GM18520 (cell line): ENCODE results near the gene ANKRD10.

Experiments
- ATAC-seq: cut with Tn5 transposase; IDR thresholded peaks from one replicate; pipeline ENCODE4 v1.9.1; 2021; ENCODE audit not compliant: unreplicated experiment

Gene ANKRD10

DNA sequence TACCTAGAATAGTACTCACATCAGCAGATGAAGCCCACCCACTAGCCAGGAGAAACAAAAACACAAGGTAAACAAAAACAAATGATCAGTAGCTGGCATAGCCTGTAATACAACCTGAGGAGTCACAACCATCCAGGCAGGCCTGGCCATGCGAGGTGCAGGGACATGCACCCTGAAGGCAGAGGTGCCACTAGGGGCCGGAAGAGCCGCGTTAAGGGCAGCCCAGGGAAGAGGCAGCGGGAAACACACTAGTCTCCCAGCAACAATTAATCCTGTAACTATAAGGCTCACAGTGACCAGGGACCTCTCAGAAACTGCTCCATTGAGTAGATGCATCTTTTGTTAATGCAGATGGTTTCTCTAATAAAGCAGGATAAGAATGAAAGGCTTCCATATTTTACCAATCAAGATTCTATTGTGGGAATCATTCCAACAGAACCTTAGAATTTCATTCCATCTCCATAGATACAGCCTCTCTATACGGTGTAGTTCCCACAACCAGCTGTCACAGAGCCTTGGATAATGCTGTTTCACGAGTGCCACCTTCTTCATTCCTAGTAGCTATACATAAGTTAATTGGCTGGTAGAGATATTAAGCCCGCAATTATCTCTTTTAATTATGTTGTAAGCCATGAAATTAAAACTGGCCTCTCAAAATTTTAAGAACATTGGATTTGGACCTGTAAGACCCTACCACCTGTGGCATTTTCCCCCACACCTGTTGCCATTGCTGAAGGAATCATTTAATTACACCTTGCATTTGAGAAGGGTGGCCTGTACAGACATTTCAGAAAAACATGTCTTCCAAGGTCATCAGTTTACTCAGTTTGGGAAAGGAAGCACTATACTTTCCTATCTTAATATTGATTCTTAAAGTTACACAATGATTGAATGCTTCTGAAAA lies 28.7 kb downstream of the ANKRD10 start:
- no peak for ATAC-seq

DNA sequence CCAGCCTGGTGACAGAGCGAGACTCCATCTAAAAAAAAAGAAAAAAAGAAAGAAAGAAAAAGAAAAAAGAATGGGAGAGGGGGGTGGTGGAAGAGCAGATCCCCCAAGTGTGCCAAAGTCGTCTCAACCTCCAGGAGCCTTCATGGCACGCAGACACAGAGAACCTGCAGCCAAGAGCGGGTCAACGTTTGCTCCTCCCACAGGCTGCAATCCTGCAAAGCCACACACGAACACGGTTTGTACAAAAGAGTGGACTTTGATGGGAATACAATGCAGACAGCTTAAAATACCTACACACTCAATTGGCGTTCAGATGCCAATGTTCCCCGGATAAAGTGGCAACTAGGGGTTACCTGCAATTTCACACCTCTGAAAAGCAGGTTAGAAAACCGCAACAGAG lies 29.4 kb downstream of the ANKRD10 start:
- ATAC-seq = no peak

DNA sequence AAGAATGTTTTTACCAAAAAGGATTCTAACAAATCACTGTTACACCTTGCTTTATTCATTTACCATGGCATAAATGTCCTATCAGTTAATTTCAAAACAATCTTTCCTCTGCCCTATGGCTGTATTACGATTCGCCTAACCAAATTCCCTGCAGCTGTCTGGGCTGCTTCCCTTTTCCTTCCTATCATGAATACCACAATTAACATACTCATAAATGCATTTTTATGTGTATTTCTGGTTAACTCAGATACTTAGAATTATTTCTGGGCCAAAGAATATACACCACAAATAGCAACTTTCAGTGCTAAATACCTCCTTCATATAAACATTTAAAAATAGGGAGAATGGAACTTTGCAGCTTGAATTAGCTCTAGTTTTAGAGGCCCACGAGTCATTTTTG lies 30.4 kb downstream of the ANKRD10 start:
- ATAC-seq = no peak

DNA sequence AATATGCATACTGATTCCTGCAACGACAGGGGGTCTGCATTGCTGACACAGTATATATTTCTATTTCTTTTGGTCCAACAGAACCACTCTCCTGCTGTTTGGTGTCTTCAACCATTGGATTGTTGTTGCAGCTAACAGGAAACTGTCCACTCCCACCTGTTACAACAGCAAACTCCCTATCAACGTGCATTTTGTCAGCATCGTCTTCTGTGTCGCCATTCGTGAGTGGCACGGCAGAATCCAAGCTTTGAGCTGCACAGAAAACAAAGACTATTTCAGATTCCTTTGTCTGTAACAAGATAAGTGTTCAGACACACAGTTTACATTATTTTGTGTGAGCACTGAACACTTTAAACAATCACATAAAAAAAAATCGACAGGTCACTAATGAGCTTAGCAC lies 31.3 kb downstream of the ANKRD10 start:
- ATAC-seq = no peak

DNA sequence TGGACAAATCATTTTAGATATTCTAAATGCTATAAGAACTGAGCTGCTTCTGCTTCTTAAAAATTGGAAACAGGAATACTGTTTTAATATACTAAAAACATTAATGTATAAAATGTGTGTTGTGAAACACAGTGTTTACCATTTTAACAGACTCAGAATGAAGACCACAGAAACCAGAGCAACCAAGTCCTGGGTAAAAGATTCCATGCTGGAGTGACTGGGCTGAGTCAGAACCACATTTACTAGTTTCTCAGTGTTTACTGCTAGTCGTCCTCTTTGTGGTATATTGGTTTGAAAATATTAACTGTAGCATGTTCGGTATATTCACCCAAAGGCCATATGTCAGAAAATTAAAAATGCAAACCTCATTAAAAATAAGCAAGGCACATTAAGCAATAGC lies 31.9 kb downstream of the ANKRD10 start:
- ATAC-seq = no peak

DNA sequence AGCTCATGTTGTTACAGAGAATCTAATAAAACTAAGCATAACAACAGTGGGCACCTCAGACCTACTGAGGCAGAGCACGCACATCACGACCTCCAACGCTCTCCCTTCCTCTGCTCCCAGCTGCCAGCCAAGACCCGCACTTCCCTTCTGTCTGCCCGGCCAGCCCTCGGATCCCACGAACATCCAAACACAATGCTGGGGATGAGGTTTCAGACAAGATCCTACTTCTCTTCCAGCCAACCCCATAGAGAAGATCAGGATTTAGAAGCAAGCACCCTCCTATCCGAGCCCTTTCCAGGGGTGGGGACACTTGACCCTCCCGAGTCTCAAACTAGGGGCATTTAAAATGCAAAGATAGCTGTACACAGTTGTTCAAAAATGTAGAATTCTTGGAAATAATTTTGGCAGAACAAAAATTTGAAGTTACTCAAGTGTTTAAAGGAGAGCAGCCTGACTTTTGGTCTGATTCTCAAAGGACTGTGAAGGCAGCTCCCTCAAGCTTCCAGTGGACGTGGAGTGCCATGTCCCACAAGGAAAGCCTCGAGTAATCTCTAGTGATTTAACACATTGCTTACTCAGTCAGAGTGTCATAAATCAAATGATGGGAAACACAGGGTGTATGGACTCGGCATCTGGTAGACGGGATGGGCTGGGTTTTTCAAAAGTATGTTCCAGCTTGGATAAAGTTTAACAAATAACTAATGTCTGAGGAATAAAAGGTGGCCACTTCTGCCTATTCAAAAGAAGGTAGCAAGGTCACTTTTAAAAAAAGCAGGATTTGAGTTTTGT lies 32.8 kb downstream of the ANKRD10 start:
- ATAC-seq = no peak

DNA sequence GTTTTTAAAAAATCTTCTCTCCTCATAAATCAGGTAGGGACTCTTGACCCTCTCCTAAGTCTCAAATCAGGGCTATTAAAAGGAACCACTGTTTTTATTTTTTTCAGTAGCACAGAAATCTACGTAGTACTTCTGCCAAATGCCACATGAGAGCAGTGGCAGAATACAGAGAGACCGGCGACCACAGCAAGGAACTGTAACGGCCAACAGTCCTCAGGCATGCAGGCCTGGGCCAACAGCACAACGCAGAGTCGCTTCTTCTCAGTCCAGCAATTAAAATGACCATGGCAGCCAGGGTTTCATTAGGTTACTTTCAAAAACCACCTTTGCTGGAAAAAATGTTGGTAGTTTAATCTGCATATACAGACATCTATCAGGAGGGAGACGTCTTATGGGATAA lies 34.2 kb downstream of the ANKRD10 start:
- no peak for ATAC-seq

DNA sequence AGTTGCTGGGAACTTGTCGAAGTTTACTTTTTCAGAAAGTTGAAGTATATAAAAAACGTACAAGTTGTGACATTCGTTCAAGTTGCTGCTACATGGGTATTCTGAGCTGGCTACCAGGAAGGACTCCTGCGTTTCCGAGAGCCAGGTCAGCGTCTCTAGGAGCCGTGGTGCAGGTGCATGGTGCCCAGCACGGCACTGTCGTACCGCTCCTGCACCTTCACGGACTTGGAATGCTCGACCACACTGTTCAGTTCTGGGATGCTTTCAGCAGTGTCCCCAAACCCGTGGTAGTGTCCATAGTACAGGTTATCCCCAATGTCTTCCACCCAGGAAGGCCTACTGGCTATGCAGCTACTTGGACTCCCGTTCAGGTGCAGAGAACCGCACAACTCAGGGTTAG lies 35.4 kb downstream of the ANKRD10 start:
- no peak for ATAC-seq

DNA sequence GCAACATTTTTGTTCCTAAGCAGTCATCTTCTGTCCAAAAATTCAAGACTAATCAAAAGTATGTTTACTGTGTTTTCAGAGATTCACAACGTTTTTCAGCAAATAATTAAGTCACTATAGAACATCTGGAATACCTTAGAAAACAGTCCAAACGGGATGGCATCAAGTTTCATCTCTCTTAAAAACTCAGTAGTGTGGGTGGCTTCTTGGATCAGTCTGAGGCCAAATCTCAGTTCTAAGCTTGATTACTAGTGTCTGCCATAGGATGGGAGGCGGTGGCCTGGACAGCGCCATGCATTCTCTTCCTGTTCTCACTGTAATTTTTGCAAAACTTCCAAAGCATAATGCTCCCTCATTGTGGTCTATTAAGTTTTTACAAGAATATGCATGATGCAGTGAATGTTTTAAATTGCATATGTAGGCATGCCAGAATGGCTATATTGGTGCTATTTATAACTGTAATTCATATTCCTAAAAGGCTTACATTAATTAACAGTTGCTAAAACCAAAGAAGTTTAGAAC lies 37.1 kb downstream of the ANKRD10 start:
- no peak for ATAC-seq

DNA sequence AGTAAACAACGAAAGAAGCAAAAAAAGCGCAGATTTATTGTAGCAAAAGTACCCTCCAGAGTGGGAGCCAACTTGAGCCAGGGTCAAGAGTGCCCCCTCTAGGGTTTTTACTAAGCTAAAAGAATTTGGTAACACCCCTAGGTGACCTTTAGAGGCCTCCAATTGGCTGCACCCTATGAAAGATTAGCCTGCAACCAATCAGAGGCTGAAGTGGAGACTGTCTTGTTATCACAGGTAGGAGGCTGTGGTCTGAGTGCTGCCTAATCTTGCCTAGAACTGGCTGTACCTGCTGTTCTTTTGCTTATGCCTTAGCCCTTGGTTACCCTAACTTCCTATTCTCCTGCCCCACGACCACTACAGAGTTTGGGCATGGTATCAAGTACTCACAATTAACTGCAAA lies 38.3 kb downstream of the ANKRD10 start:
- ATAC-seq = no peak

DNA sequence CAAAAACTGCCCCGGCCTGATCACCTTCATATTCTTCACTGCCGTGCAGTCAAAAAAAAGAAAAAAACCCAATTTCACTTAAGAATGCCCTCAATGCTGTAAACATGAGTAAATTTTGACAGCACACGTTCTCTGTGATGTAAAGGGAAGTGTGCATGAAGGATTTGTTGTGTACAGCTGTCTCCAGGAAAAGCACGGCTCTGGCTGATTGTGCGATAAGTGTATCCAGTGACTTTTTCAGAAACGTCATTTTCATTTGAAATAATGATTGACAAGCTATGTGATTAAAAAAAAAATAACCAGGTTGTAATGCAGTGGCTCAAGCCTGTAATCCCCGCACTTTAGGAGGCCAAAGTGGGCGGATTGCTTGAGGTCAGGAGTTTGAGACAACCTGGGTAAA lies 39.6 kb downstream of the ANKRD10 start:
- no peak for ATAC-seq

DNA sequence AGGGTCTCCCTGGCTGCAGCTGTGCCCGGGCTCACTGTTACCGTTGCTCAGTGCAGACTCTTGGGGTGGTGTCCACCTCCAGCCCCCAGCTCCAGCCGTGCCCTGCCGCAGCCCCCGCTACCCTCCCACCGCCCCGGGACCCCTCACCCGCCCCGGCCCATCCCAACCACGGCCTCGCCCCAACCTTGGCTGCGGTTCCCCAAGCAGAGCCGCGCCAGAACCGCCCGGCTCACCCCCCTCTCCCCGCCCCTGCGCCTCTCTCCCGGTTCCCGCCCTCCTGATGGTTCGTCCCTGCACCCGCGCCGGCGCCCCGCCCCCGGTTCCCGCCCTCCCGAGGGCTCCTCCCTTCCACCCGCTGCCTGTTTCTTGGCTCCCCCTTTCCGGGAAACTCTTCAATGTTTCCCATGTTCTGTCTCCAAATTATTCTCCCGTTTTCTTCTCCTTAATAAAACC lies 40.3 kb downstream of the ANKRD10 start:
- no peak for ATAC-seq

DNA sequence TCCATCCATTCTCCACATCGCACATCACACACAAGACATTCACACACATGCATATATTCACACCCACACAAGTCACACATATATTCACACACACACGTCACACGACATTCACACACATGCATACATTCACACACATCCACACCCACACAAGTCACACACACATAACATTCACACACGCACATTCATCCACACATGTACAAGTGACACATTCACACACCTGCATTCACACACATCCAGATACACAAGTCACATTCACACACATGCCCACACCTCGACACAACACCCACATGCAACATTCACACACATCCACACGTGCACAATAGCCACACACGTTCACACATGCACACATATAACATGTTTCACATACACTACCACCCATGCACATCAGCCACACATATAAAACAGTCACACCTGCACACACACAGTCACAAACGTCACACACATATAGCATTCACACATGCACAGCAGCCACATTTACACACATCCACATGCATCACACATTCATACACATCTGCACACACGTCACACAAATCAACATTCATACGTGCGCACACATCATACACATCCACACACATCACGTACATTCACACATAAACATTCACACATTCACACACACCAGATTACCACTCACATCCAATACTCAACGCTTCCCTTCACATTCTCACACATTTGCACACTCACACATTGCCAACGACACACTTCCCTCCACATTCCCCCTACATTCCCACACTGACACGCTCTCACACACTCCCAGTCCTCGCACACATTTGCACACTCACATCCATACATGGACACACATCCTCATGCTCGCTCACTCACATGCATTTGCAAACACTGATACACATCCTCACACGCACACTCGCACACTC lies 41.0 kb downstream of the ANKRD10 start:
- ATAC-seq = no peak

DNA sequence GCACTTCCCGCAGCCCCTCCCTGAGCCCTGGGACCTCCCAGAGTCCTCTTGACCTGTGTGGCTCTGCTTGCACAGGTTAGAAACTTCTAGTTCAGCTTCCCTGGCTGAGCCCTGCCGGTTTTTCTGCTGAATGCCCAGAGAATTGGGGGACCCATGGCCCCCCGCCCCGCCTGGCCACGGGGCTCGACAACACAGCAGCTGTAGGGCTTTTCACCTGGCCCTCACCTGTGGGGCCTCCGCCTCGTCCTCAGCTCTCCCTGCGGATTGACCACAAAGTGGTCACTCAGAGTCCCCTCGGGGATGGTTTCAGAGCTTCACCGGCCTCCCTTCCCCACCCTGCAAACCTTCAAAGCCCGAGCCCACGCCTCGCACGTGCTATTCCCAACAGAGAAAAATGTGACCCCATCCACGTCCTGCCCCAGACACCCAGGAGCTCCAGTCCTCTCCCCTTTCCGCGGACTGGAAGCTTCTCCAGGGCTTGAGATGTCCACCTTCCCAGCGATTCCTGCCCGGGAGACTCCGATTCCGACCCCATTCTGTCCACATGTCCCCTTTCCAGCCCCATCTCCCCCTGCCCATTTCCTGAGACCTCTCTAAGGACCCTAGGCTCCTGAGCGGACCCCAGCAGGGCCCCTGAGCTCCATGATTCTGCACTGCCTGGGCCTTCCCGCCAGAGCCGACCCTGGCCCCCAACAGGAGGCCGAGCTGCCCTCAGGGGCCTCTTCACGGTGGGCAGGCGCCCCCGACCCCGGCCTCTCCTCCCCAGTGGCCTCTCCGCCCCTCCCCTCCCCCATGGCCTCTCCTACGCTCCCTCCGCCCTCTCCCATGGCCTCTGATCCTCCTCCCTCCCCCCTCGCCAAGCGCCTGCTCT lies 41.9 kb downstream of the ANKRD10 start:
- no peak for ATAC-seq

DNA sequence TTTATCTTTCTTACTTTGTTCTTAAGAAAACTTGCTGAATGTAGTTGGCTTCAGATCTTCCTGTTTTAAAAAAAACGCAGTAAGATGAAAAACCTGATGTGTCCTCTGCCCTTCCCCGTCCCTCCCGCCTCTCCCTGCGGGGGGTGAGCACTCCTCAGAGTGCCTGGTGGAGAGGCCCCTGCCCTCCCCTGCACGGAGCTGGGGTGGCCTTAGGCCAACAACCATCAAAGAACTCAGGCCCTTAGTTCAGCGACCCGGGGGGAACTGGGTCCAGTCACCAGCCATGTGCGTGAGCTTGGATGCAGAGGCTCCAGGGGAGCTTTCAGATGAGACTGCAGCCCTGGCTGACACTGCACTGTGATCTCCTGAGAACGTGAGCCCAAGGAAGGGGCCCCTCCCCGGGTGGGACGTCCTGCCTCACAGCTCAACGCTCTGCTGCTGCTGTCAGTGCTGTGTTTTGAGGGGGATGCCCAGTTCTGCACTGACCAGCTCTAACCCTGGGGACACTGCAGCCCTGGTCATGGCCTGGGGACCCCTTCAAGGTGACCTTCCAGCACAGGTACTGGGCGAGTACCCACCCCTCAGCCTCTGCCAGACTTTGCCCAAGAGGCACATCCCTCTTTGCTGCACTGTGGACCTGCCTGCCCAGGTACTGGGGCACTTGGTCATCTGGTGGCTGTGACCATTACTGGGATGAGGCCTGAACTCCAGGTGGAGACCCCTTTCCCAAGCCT lies 42.7 kb downstream of the ANKRD10 start:
- ATAC-seq = no peak

DNA sequence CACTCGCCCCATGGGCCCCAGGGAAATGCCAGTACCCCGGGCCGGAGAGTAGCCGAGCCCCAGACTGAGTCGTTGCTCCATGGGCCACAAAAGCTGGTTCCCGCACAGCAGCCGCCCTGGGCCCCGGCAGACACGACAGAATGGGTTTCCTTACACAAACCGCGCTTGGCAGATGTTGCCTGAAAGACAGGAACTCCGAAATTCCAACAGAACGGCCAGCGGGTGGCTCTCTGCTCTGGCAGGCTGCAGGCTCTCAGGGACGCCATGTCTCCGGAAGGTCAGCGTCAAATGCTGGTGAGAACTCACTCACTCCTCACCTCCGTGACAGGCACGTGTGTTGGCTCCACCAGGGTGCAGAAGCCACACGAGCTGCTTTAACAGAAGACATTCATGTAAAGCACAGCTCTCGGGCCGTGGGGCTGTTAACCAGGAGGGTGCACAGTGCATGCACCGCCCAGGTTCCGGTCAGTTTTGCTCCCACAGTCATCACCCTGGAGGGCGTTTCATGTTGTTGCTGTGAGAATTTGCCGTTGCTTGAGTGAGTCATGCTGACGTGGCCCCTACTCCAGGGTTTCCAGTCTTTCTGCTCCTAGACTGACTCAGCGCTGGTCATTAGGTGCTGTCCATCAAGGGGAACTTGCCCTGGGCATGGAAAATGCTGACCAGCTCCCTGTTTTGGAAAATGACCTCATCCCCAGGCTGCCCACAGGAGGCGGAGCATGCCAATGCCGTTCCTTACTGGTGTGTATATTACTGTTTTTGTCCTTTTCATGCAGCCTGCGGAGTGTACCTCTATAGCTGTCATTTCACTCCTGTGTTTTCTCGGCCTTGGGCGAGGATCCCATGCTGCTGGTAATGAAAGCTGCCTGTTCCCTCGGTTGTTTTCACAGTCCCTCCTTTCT lies 44.8 kb downstream of the ANKRD10 start:
- no peak for ATAC-seq

DNA sequence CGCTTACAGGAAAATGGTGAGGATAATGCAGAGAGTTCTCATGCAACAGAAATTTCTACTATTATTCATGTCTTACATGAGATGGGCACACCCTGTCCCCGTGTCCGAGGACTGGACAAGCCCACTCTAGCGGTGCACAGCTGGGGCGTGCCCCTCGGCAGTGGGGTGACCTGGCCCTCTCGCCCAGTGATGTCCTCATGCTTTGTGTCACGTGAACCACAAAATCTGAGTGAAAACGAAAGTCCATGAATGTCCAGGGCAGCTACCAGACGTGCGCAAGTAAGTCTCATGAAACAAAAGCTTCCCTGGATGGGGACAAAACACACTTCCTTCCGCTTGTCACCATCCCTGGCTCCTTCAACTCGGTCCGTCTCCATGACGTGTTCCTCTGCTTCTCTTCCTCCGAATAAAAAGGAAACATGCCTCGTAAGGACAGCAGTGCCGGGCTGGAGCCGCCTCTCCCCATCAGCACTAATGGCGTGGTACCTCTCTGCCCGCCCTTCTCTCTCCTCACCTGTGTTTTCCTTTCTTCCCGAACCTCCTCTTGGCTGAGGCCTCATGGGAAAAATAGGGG lies 45.6 kb downstream of the ANKRD10 start:
- no peak for ATAC-seq

DNA sequence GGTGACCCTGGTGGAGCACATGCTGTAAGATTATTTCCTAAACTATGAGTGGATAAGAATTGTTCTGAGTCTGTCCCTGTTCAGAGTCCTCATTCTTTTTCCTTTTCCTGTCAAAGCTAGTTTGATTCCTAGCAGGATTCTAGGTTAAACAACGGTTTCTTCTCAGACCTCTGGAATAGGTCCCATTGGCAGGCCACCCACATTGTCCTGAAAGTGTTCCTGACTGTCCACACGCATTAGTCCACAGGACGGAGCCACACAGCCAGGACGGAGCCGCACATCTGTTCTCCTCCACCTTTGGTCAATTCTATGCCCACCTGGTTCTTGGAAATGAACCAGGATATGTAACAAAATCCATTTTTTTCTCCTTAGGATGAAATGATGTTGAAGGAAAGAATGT lies 46.1 kb downstream of the ANKRD10 start:
- no peak for ATAC-seq
